Heart left ventricle (tissue), 16 donors: ENCODE data around the gene POLH. TPM values are rescaled to one million over a fixed set of nuclear protein-coding genes. Genes with fewer than 3 reads are reported as not detected.
A peak's percentile ranks its signal among the peaks of the same experiment; 100 is the strongest.
"Not testable (repeated sequence)": the region's sequence is repeated elsewhere in the genome, so short reads cannot be mapped to it uniquely, and the experiment has no call there.

Experiments used
- ATAC-seq, 4 donors: fragments of 200-7000 bp; cut with Tn5 transposase; one replicate each; pipeline ENCODE4 v1.9.1; 2020 to 2022; ENCODE audit warnings: moderate library complexity in 4 of 4, mild to moderate bottlenecking in 3 of 4, moderate number of reproducible peaks in 1 of 4
- DNase-seq, 5 donors: peaks; one replicate each; pipeline ENCODE4 v3.0.0-alpha.2; 2020
- H3K27ac ChIP-seq, 12 donors: fragments of 200-600 bp; sonication (generic) in 4 of 12; one replicate each; pipeline versions ENCODE4 v1.5.0 to v1.8.0; 2016 to 2022; ENCODE audit warnings: mild to moderate bottlenecking in 2 of 12
- H3K27me3 ChIP-seq, 9 donors: fragments of 200-600 bp; sonication (generic) in 2 of 9; one replicate each; pipeline versions ENCODE4 v1.5.1 to v1.8.0; 2016 to 2022; ENCODE audit warnings: mild to moderate bottlenecking in 3 of 9
- H3K36me3 ChIP-seq, 9 donors: fragments of 200-600 bp; sonication (generic) in 2 of 9; one replicate each; pipeline versions ENCODE4 v1.5.0 to v1.8.0; 2018 to 2022; ENCODE audit warnings: mild to moderate bottlenecking in 2 of 9
- H3K4me1 ChIP-seq, 12 donors: fragments of 200-600 bp; sonication (generic) in 4 of 12; one replicate each; pipeline versions ENCODE4 v1.5.0 to v1.8.0; 2016 to 2022; ENCODE audit warnings: mild to moderate bottlenecking in 3 of 12
- H3K4me3 ChIP-seq, 12 donors: fragments of 200-600 bp; sonication (generic) in 4 of 12; one replicate each; pipeline versions ENCODE4 v1.5.0 to v1.8.0; 2017 to 2022; ENCODE audit warnings: mild to moderate bottlenecking in 9 of 12, moderate library complexity in 4 of 12
- H3K9me3 ChIP-seq, 12 donors: fragments of 200-600 bp; sonication (generic) in 4 of 12; one replicate each; pipeline versions ENCODE4 v1.5.0 to v1.8.0; 2016 to 2022; ENCODE audit warnings: mild to moderate bottlenecking in 1 of 12
- POLR2A ChIP-seq, 2 donors: fragments of 450-650 bp; IDR thresholded peaks; one replicate each; pipeline ENCODE4 v1.6.1; 2017; ENCODE audit warnings: antibody characterized with exemption in 2 of 2, mild to moderate bottlenecking in 2 of 2, moderate library complexity in 2 of 2
- WGBS, 4 donors: extraction: QIAGEN DNeasy Blood & Tissue Kit in 2 of 4; methylation state at CpG; one replicate each; pipeline versions ENCODE4 v1.1.5 to v1.1.7; 2013 to 2018; 5-methylcytosine and 5-hydroxymethylcytosine counted together
- intact Hi-C, 10 donors: fragments of 100-400 bp; cut with DNase I; formaldehyde crosslinking; loops; one replicate each; pipeline versions ENCODE4 v1.11.1 to v1.14.2; 2022
- polyA plus RNA-seq, 2 donors: library from polyadenylated mRNA; stranded (reverse); fragments of 200-250 nt; gene quantifications; one replicate each; pipeline ENCODE4 v1.2.3, GENCODE V29; 2013
- total RNA-seq, 9 donors: library from RNA; depleted of rRNA in 2 of 9; stranded (reverse); fragments of >200 nt in 2 of 9; fragmentation: NEBNext Ultra II Directional in 3 of 9; extraction: Animal tissue kit (Norgen Biotek cat#: 25700) in 3 of 9; gene quantifications; one replicate each; pipeline versions ENCODE4 v1.1.0 to v1.2.4, GENCODE V29; 2016 to 2023
- TF ChIP-seq, protein P1 (sequence below), 12 donors: fragments of 200-600 bp; sonication (generic) in 4 of 12; IDR thresholded peaks; one replicate each; pipeline versions ENCODE4 v1.5.0 to v1.8.0; 2018 to 2022; ENCODE audit warnings: antibody characterized with exemption in 12 of 12, mild to moderate bottlenecking in 5 of 12
- donor health status: ischemic (EF 13 %, LVEDD 7.1; RV severe dilation, severe dysfunction).
- donor health status: healthy with polysubstance abuse.
- donor health status: DM: no; HTN: yes; CAD: no.
- donor health status: DM: no; HTN: no; CAD: no.
- donor health status: ischemic (EF 25% LVEDD 6.9; RV normal size, moderate dysfunction).
- donor health status: ischemic (EF 25% LVEDD 5.7; RV mildly dilated, moderate dysfunction).
- donor health status: healthy.
- donor health status: DM: yes; HTN: yes; CAD: no.
- donor health status: ischemic (EF 35%, LVEDD 5.7; RV mildly dilated, moderate dysfunction).
- donor health status: nonischemic (EF 11% LVEDD 7.7; RV severe dilation, severe dysfunction).
- donor health status: DM: yes; HTN: yes; CAD: no.
- donor health status: PGD.
- donor health status: ischemic (EF 29% LVEDD 5.4; RV normal size, mild dysfunction).
- donor health status: nonischemic (EF 23%, LVEDD 6.1; RV moderate dilation, normal function).

The POLH gene
- total and polyA plus RNA-seq, 11 donors, result 2.3 to 12.2 (median 8.2) TPM

DNA sequence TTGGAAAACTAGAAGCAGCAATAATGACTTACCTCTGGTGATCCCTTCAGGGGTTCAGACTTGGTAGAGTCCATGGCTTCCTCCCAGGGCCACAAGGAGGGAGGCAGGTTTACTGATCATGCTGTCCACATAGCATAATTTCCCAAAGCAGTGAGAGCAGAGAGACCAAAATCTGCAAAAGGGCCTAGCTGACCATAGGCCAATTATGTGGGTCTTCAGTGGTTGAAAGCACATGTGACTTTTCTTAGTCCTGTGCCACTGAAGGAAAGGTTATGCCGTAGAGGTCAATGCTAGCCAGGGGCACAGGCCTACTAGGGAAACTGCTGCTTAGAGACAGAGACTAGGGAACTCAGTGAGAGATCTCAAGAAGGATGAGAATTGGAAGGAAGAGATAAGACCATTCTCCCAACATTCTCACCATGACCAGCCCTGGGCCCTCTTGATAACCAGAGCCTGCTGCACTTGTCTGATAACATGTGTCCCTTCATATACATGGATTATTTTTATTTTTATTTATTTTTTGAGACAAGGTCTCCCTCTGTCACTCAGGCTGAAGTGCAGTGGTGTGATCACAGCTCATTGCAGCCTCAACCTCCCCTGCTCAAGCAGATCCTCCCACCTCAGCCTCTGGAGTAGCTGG lies 55.1 kb downstream of the POLH start:
- peak overlapping the region in 11 of 12 donors; percentile 19 to 100 (median 97) for H3K27ac ChIP-seq
- 47 to 71% (median 66%) methylated on average over 1 of the region's 1 CpG for WGBS, 4 donors
- intact Hi-C loops, result loop anchor here in 1 of 10 donors (10.0 kb wide), 1 partner anchor 614 kb away; the partner anchor contains the start of gene HSP90AB1
- no peaks in the 10 kb centered on the region for H3K9me3 ChIP-seq
- TF ChIP-seq, protein P1, sequence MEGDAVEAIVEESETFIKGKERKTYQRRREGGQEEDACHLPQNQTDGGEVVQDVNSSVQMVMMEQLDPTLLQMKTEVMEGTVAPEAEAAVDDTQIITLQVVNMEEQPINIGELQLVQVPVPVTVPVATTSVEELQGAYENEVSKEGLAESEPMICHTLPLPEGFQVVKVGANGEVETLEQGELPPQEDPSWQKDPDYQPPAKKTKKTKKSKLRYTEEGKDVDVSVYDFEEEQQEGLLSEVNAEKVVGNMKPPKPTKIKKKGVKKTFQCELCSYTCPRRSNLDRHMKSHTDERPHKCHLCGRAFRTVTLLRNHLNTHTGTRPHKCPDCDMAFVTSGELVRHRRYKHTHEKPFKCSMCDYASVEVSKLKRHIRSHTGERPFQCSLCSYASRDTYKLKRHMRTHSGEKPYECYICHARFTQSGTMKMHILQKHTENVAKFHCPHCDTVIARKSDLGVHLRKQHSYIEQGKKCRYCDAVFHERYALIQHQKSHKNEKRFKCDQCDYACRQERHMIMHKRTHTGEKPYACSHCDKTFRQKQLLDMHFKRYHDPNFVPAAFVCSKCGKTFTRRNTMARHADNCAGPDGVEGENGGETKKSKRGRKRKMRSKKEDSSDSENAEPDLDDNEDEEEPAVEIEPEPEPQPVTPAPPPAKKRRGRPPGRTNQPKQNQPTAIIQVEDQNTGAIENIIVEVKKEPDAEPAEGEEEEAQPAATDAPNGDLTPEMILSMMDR (IDR thresholded peaks at IDR 0.05), result no peak
- TF ChIP-seq POLR2A (IDR thresholded peaks at IDR 0.05), result no peak
- DNase-seq, result no peak
- peaks cover 0 to 6% (median under 1%) of the 10 kb centered on the region in 9 donors for H3K36me3 ChIP-seq
- no peak for ATAC-seq
- H3K4me3 ChIP-seq, result no peak overlapping the region
- H3K27me3 ChIP-seq, result no peaks in the 10 kb centered on the region
- H3K4me1 ChIP-seq, result peaks cover 3 to 39% (median 30%) of the 10 kb centered on the region in 12 donors

DNA sequence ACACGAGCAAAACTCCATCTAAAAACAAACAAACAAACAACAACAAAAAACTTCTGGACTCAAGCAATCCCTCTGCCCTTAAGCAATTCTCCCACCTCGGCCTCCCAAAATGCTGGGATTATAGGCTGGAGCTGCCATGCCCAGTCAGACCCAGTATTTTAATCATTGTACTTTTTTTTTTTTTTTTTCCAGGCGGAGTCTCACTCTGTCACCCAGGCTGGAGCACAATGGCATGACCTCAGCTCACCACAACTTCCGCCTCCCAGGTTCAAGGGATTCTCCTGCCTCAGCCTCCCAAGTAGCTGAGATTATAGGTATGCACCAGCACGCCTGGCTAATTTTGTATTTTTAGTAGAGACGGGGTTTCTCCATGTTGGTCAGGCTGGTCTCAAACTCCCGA lies 57.0 kb downstream of the POLH start:
- ATAC-seq, H3K4me3 ChIP-seq, H3K9me3 ChIP-seq, H3K27ac ChIP-seq, DNase-seq, H3K27me3 ChIP-seq: not testable (repeated sequence)
- peaks cover 0 to 13% (median 10%) of the 10 kb centered on the region in 9 donors for H3K36me3 ChIP-seq
- intact Hi-C loops, result loop anchor here in 1 of 10 donors (10.0 kb wide), 1 partner anchor 612 kb away; the partner anchor contains the start of gene HSP90AB1
- WGBS, 4 donors, result 93 to 95% (median 94%) methylated on average over 7 of the region's 7 CpGs
- peaks cover 5 to 41% (median 30%) of the 10 kb centered on the region in 12 donors for H3K4me1 ChIP-seq

DNA sequence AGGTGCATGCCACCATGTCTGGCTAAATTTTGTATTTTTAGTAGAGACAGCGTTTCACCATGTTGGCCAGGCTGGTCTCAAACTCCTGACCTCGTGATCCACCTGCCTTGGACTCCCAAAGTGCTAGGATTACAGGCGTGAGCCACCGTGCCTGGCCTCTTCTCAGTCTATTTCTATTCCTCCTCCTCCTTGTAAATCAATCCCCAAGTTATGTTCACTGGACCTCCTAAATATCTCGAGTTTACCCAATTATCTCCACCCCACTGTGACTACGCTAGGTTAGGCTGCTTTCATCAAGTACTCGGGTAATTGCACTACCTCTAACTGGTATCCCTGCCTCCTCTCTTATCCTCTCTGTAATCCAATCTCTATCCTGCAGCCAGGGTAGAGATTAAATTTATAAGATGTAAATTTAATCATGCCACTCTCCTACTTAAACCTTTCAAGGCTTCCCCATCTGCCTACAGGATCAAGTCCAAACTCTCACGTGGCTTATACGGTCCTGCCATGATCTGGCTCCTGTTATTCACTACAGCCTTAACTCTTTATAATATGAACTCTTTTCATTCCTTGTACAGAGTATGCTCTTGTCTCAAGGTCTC lies 58.8 kb downstream of the POLH start:
- peak overlapping the region in 2 of 12 donors; percentile 68 for H3K4me3 ChIP-seq
- intact Hi-C loops, result loop anchor here in 1 of 10 donors (10.0 kb wide), 1 partner anchor 610 kb away; the partner anchor contains the start of gene HSP90AB1
- H3K36me3 ChIP-seq, result peaks cover 0 to 31% (median 27%) of the 10 kb centered on the region in 9 donors
- TF ChIP-seq, protein P1 (IDR thresholded peaks at IDR 0.05), result no peak
- H3K4me1 ChIP-seq, result peaks cover 8 to 53% (median 45%) of the 10 kb centered on the region in 12 donors
- DNase-seq, result no peak
- WGBS, 4 donors, result 70 to 74% (median 73%) methylated on average over 9 of the region's 9 CpGs
- H3K9me3 ChIP-seq, result no peaks in the 10 kb centered on the region
- H3K27me3 ChIP-seq, result no peaks in the 10 kb centered on the region
- H3K27ac ChIP-seq, result peak overlapping the region in 8 of 12 donors; percentile 63 to 92 (median 89)
- no peak for ATAC-seq

DNA sequence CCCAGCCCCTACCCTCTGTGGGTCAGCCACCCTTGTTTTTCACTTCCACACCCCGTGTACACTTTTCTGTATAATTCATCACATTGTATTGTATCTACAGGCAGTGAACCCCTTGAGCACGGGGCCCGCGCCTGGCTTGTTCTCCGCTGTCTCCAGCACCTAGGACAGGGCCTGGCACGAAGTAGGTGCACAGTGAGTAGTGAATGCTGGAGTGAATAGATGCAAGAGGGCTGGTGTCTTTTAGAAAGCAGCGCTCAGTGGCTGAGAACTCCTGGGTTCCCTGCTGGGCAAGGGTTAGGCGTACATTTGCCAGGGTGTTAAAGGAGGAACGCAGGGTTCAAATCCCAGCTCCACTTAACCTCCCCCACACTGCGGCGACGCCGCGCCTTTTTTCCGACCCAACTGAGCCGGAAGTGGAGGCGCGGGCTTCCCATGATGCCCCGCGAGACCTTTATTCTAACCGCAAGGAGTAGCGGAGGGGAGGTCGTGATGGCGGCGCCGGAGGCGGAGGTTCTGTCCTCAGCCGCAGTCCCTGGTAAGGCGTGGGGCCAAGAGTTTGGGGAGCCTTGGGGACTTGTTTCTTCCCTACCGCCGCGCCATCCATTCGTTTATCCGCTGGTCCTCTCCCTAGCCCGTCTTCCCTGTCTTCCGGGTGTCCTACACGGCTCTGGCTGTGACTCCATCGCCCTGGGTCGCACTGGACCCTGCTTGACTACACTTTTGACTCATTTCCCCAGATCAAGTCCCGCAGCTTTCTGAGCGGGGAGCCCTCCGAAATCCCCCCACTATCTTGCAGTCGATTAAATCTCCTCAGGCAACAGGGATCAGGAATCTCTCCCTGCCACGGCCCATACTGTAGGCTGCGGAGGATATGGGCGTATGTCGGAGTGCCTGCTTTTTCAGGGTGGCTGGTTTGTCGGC lies 59.7 kb downstream of the POLH start, which contains the start of gene MAD2L1BP:
MAD2L1BP (plus strand) TSS at position 454 of the 921 bp plus-strand sequence; CDS start at position 490, 36 bp downstream.
- DNase-seq (peak; percentile 84 to 92 (median 88)), ATAC-seq (peak; percentile 82 to 94 (median 93))
- intact Hi-C loops, result loop anchor here in 2 of 10 donors (1.0 to 10.0 kb wide), 2 partner anchors 10 to 609 kb away; partner anchors contain the start of genes HSP90AB1 (in 1 of the 2) and RSPH9 (in 1 of the 2)
- peaks cover 8 to 54% (median 39%) of the 10 kb centered on the region in 12 donors for H3K4me1 ChIP-seq
- H3K27me3 ChIP-seq, result no peaks in the 10 kb centered on the region
- H3K4me3 ChIP-seq, result peak within 1 kb of the TSS; percentile 25 to 91 (median 70)
- H3K36me3 ChIP-seq, result peaks cover 0 to 39% (median 36%) of the 10 kb centered on the region in 9 donors
- TF ChIP-seq POLR2A (IDR thresholded peaks at IDR 0.05), result peak; percentile 53 to 82
- TF ChIP-seq, protein P1 (IDR thresholded peaks at IDR 0.05), result no peak
- peak within 1 kb of the TSS; percentile 63 to 93 (median 90) for H3K27ac ChIP-seq
- 4 to 6% (median 5%) methylated on average over 46 to 48 of the region's 48 CpGs for WGBS, 4 donors
- H3K9me3 ChIP-seq, result no peaks in the 10 kb centered on the region
